ENCODE results near the gene IL13.

DNA sequence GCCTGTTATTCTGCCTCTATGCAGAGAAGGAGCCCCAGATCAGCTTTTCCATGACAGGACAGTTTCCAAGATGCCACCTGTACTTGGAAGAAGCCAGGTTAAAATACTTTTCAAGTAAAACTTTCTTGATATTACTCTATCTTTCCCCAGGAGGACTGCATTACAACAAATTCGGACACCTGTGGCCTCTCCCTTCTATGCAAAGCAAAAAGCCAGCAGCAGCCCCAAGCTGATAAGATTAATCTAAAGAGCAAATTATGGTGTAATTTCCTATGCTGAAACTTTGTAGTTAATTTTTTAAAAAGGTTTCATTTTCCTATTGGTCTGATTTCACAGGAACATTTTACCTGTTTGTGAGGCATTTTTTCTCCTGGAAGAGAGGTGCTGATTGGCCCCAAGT is 15.5 kb downstream of the IL13 start:
- TF ChIP-seq, protein P1, sequence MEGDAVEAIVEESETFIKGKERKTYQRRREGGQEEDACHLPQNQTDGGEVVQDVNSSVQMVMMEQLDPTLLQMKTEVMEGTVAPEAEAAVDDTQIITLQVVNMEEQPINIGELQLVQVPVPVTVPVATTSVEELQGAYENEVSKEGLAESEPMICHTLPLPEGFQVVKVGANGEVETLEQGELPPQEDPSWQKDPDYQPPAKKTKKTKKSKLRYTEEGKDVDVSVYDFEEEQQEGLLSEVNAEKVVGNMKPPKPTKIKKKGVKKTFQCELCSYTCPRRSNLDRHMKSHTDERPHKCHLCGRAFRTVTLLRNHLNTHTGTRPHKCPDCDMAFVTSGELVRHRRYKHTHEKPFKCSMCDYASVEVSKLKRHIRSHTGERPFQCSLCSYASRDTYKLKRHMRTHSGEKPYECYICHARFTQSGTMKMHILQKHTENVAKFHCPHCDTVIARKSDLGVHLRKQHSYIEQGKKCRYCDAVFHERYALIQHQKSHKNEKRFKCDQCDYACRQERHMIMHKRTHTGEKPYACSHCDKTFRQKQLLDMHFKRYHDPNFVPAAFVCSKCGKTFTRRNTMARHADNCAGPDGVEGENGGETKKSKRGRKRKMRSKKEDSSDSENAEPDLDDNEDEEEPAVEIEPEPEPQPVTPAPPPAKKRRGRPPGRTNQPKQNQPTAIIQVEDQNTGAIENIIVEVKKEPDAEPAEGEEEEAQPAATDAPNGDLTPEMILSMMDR (conservative IDR thresholded peaks at IDR 0.05; ENCODE audit: low read length): no peak
- TF ChIP-seq EZH2phosphoT487 (IDR thresholded peaks at IDR 0.05; ENCODE audit: borderline replicate concordance, low read depth, low read length): no peak
